Activated T-helper 9 cell treated with anti-CD3 and anti-CD28 coated beads, Interleukin-2, amount 50 U/mL, for 16 hours (primary cell): ENCODE results near the gene MMP24OS.
"Not testable (repeated sequence)": the region's sequence is repeated elsewhere in the genome, so short reads cannot be mapped to it uniquely, and the experiment has no call there.

Experiments used
- DNase-seq: peaks from one replicate; pipeline ENCODE4 v3.0.0-alpha.2; 2020; ENCODE audit warnings: low read depth

Gene MMP24OS

DNA sequence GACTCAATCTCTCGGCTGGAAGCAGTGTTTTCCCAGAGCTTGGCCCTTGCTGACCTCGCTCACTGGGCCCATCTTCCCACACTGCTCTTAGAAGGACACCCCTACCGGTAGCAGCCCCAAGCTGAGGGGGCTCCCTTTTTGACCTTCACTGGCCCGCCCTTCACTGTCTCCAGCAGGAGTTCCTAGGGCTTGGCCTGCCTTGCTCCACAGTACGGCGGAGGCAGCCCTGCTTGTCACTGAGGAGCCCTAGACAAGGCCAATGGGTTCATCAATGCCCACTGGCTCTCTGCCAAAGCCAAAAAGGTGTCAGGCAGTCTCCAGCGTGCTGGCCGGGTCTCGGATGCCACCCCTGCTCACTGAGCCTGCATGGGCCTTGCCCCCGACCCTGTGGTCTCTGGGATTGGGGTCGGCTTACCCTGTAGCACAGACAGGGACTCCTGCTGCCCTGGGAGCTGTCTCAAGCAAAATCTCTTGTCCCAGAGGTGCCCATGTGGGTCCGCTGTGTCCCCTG is 2.1 kb downstream of the MMP24OS start:
- no peak for DNase-seq

DNA sequence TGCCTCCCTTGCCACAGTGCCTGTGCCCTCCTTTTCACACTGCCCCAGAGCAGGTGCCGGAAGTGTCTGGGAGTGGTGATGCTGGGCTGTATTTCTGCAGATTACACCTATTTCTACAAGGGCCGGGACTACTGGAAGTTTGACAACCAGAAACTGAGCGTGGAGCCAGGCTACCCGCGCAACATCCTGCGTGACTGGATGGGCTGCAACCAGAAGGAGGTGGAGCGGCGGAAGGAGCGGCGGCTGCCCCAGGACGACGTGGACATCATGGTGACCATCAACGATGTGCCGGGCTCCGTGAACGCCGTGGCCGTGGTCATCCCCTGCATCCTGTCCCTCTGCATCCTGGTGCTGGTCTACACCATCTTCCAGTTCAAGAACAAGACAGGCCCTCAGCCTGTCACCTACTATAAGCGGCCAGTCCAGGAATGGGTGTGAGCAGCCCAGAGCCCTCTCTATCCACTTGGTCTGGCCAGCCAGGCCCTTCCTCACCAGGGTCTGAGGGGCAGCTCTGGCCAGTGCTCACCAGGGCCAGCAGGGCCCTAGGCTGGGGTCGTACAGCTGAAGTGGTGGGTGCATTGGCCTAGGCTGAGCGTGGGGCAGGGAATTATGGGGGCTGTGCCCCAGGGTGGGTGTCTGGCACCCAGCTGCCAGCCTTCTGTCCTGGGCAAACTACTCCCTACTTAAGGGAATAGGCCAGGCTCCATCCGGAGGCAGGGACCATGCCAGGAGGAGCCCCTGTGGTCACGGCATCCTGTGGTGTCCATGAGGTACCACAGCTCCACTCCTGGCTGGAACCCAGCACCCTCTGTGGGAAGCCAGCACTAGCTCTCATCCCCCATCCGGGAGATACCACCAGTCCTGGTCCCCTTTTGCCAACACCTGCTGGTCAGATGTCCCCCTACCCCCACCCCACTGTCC is 3.5 kb downstream of the MMP24OS start:
- no peak for DNase-seq

DNA sequence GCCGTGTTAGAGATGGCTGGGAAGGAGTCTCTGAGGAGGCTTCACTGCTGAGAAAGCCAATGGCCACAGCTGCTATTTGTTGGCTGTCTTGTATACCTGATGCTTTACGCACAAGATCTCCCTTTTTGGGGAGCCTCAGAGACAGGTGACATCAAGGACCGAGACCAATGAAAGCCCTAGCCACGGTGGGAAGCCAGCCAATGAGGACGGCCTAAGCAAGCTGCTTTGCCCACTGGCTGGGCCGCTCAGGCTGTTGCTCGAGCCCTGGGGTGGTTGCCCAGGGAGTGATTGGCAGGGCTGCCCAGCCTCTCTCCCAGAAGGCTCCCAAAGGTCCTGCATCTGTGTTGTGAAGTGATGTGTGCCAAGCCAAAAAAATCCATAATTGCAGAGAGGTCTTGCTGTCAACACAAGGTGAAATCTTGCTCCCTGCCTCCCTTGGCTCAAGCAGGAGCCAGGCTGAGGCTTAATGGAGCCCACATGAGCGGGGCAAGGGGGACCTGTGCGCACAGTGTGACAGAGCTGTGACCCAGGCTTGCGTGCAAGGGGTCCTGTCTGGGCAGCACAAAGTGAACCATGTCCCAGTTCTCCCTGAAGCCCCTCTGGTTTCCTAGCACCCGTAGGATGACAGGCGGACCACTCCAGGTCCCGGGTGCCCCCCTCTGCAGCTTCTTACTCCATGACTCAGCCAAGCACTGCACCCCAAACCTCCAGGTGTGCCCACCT is 4.3 kb downstream of the MMP24OS start:
- no peak for DNase-seq

DNA sequence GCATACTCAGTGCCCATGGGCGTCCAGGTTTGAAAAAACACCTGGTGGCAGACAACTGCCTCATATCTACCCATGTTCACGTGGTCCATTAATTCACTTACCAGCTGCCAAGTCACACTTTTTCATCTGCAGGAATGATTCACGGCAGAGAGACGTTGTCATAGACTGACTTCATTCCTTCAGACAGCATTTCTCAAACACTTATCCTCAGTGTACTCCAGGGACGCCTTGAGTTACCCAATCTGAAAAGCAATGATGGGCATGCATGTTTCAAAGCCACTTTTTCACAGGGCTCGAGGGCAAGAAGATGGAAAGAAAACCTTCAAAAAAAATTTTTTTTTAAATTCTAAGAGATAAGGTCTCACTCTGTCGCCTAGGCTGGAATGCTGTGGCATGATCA is 6.0 kb downstream of the MMP24OS start:
- DNase-seq = no peak

DNA sequence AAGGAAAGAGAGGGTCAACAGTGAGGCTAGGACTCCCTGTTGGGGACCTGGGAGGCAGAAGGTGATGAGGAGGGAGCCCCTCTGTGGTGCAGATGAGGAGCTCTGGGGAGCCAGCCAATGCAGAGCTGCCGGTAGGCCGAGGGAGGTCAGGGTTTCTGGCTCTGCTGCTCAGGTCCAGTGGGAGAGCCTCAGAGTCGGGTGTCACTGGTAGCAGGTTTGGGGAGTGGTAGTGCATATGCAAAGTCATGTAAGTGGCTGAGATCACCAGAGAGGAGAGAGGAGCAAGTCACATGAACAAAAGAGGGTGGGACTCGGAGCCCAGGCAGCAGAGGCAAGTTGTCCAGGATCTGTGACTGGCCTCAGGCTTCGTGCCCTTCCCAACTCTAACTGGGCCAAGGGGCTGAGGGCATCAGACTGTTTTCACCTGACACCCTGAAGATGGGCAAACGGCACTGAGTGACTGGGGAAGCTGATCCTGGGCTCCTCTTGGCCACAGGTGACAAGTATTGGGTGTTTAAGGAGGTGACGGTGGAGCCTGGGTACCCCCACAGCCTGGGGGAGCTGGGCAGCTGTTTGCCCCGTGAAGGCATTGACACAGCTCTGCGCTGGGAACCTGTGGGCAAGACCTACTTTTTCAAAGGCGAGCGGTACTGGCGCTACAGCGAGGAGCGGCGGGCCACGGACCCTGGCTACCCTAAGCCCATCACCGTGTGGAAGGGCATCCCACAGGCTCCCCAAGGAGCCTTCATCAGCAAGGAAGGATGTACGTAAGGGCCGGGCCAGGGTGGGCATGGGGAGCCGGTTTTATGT is 6.6 kb downstream of the MMP24OS start:
- no peak for DNase-seq

DNA sequence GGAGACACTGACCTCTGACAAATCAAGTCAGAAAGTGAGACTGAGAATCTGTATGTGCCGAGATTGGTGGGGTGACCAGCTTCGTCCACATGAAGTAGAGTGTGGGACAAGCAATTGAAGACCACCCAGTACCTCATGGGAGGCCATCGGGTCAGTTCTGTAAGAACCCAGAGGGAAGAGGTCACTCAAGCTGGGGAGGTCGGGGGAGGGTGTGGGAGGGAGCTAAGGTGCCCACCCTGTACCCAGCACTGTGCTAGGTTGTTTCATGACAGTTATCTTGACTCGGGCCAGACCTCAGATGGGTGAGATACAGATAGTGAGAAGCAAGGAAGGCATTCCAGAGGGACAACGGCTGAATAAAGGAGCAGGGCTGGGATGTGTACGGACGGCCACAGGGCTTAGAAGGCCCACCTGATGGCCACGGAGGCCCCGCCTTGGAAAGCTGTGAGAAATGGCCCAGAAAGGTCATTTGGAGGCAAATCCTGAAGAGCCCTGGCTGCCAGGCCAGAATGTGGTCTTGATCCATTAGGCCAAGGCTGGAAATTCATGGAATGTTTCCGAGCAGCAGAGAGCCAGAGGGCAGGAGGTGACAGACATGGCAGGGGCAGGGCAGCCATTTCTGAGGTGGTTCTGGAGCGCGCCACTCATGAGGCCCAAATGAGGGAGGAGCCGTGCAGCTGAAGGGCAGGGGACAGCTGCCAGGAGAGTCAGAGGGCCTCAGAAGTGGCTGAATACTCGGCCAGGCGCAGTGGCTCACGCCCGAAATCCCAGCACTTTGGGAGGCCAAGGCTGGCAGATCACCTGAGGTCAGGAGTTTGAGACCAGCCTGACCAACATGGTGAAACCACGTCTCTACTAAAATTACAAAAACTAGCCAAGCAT is 7.7 kb downstream of the MMP24OS start:
- DNase-seq = no peak

DNA sequence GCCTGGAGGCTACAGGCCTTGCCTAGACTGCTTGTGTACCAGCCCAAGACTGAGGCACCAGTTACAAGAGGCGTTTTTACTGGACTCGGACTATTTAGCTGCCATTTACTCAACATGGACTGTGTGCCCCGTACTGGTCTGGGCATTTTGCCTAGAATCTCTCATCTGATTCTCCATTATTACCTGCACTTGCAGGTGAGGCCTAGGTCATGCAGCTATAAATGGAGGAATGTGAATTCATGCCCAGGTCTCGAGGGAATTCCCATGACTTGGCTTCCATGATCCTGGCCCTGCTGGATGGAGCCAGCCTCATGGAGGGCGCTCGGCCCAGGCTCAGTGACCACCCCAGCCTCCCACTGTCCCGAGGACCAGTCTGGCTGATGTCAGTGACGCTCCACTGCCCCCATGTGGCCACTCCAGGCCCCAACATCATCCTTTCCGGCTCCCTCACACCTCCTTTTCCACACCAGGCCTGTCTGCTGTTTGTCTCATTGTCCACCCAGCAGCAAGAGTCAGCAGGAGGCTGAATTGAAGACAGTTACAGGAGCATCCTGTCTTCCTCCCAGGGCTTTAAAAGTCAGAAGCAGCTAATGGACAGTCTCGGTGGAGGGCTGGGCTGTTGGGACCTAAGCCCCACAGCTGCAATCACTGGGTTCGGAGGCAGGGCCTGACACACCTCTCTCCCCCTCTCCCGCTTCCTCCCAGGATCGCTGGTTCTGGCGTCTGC is 8.7 kb downstream of the MMP24OS start:
- peak; percentile 18 for DNase-seq

DNA sequence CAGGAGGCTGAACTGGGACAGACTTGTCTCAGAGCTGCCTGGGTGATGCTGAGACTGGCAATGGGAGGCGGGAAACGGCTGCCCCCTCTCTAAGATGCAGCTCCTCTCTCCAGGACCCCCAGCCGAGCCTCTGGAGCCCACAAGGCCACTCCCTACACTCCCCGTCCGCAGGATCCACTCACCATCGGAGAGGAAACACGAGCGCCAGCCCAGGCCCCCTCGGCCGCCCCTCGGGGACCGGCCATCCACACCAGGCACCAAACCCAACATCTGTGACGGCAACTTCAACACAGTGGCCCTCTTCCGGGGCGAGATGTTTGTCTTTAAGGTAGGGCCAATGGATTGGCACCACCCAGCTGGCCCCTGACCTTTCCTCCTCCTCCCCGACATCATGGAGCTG is 10.8 kb downstream of the MMP24OS start:
- DNase-seq = no peak

DNA sequence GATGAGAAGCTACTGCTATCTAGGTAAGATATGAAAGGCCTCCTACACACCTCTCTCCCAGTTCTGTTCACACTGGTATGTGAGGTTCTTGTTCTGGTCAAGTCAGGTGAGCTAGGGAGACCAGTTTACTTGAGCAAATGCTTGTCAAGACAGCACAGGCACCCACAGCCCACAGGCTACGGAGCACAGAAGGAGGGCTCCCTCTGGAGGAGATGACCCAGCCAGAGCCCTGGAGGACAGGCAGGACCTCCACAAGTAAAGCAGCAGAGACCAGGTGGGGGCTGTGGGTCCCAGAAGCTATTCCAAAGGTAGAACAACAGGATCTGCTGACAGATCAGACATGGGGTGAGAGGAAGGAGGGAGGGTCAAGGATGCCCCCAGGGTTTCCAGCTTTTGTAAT is 13.2 kb downstream of the MMP24OS start:
- no peak for DNase-seq

DNA sequence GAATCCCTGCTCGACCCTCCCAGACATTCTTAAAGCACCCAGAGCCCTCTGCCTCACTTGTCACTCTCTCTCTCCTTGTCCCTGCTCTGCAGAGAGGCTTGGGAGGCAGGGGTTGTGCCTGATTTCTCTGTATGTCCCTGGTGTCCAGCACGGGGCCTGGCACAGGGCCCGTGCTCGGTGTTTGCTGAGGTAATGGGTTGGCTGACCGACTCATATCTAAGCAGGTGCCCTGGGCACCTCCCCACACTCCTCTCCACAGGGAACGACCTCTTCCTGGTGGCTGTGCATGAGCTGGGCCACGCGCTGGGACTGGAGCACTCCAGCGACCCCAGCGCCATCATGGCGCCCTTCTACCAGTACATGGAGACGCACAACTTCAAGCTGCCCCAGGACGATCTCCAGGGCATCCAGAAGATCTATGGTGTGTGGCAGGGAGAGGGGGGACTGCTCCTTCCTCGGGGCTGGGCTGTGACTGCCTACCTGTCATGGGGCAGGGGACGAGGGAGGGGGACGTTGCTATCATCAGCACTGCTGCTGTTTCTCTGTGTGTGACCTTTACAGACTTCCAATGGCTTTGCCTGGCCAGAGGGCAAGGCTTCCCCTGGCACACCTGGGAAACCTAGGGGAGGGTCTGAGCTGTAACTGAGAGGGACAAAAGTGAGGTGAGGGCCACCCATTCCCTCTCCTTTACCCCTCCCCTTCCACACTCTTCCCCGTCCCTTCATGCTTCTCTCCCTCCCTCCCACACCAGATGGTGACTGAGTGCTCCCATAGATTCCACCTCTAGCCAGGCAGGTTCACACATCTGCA is 14.2 kb downstream of the MMP24OS start:
- DNase-seq = no peak

DNA sequence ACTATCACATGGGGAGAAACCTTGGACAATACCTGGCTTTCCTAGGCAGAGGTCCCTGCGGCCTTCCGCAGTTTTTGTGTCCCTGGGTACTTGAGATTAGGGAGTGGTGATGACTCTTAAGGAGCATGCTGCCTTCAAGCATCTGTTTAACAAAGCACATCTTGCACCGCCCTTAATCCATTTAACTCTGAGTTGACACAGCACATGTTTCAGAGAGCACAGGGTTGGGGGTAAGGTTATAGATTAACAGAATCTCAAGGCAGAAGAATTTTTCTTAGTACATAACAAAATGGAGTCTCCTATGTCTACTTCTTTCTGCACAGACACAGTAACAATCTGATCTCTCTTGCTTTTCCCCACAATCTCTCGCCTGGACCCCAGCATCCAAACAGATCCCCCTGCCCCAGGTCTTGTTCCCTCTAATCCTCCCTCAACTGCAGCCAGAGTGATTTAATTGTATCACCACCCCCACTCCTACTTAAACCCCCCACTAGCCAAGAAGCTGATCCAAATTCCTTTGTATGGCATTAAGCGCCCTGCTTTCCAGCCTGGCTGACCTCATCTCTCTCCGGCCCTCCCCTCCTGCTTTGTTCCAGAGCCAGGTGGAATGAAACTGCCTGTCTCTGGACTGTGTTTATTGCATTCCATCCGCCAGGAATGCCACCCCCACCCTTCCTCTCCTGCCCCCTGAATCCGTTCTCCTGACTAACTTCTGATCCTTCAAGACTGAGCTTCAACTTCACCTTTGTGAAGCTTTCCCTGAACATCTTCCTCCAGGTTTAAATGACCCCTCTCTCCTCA is 15.0 kb downstream of the MMP24OS start:
- not testable (repeated sequence) for DNase-seq

DNA sequence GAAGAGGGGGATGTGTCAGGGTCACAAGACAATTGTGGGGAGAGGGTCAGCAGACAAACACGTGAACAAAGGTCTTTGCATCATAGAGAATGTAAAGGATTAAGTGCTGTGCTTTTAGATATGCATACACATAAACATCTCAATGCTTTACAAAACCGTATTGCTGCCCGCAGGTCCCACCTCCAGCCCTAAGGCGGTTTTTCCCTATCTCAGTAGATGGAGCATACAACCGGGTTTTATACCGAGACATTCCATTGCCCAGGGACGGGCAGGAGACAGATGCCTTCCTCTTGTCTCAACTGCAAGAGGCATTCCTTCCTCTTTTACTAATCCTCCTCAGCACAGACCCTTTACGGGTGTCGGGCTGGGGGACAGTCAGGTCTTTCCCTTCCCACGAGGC is 15.6 kb downstream of the MMP24OS start:
- DNase-seq = not testable (repeated sequence)

DNA sequence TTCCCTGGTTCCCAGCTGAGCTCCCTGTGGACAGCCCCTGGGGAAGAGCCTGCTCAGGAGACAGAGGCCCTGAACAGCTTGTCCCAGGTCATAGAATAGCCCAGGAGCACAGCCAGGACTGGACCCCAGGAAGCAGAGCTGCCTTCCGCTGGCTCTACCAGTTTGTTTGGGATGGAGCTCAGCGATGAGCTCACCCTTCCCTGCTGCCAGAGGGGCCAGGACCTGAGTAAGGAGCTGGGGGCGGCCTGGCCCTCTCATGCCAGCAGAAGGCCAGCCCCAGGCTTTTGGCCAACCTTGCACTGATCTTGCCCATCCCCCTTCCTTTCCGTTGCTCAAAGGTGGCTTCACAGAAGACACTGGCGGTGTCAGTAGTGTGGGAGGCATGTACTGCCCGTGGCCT is 17.5 kb downstream of the MMP24OS start:
- no peak for DNase-seq

DNA sequence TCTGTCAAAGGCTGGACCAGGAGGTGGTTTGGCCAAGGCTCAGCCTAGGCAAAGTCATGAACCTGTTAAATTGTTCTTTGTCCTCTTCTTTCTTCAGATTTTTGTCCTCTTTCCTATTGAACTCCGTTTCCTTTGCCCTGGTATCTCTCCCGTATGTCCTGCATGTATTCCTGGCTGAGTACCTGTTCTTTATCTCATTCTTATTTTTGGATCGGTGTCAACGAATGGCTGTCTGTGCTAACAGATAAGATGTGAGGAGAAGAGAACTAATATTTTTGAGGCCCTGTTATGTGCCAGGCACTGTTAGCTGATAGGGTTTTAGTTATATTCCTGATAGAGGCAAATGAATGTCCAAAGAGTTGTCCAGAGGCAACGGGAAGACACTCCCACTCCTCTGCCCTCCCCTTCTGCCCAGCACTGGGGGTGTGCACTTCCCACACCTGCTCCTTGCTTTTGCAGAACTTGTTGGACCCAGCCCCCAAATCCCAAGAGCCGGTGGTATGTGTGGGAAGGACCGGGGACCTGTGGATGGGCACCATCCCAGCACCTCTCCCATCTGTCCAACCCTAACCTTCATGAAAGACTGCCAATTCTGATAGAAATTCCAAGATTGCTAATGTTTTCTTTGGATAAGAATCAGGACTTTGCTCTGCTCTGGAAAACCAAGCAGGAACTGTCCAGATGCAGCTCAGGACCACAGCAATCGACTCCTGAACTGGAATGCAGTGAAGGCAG is 20.6 kb downstream of the MMP24OS start:
- no peak for DNase-seq

DNA sequence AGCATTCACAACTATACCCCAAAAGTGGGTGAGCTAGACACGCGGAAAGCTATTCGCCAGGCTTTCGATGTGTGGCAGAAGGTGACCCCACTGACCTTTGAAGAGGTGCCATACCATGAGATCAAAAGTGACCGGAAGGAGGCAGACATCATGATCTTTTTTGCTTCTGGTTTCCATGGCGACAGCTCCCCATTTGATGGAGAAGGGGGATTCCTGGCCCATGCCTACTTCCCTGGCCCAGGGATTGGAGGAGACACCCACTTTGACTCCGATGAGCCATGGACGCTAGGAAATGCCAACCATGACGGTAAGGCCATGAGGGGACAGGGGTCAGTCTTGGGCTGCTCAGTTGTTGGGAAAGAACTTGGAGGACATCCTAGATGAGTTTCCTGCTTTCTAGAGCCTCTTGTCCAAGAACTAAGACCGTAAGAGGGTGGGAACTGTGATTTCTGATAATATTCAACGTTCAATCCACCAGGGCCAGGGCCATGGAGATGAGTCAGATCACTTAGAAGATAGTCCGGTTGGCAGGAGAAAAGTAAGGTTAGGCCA is 23.4 kb downstream of the MMP24OS start:
- DNase-seq = no peak

DNA sequence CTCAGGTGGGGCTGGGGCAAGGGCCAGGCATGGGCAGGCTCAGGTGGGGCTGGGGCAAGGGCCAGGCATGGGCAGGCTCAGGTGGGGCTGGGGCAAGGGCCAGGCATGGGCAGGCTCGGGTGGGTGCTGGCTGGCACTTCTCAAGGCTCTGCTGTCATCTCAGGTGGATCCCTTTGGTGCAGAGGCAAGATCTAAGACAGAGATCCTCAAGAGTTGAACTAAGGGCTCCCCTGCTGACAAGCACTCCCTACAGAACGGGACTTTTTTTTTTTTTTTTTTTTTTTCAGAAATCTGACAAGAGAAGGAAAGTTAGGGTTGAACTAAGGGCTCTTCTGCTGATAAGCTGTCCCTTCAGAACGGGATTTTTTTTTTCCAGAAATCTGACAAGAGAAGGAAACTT is 24.9 kb downstream of the MMP24OS start:
- DNase-seq = no peak

DNA sequence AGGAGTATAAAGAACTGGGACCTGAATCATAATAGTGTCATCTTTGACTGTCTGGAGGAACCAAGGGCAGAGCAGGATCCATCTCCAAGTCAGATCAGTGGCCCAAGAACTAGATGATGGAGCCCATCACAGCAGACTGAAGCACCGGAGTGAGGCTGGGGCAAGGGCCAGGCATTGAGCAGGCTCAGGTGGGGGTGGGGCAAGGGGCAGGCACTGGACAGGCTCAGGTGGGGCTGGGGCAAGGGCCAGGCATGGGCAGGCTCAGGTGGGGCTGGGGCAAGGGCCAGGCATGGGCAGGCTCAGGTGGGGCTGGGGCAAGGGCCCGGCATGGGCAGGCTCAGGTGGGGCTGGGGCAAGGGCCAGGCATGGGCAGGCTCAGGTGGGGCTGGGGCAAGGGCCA is 25.3 kb downstream of the MMP24OS start:
- DNase-seq = not testable (repeated sequence)

DNA sequence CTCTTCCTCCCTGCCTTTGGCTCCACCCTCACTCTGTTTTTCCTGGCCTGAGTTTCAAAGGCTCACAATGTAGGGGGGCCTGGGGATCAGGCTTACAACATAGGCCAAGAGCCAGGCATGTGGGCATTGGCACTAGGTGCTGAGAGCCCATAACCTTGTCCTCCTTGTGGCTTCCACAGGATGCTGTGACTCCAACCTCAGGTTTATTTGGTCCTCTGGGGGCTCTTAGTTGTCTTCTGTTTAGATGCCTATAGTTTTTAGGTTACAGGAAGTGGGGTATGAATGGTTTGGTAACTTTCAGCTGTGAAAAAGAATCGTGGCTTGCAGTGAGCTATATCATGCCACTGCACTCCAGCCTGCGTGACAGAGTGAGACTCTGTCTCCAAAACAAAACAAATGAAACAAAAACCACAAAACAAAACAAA is 25.9 kb downstream of the MMP24OS start:
- no peak for DNase-seq
